Left hindlimb (tissue), 1 donor: ENCODE results near the gene CLNK.

Source experiments
- DNase-seq: peaks from one replicate; pipeline ENCODE4 v3.0.0-alpha.2; 2018

The CLNK gene

GRCh38 chr4:10571909-10572308 is 112.7 kb downstream of the CLNK start:
- DNase-seq = no peak

- DNase-seq = no peak
Observed at GRCh38 chr4:10569491-10569890, 115.1 kb downstream of the CLNK start.

GRCh38 chr4:10567766-10568165 is 116.8 kb downstream of the CLNK start:
- DNase-seq = no peak

- no peak for DNase-seq
Observed at GRCh38 chr4:10565166-10565780, 119.3 kb downstream of the CLNK start.

GRCh38 chr4:10554694-10555093 is 129.9 kb downstream of the CLNK start:
- no peak for DNase-seq

GRCh38 chr4:10554121-10554520 is 130.4 kb downstream of the CLNK start:
- no peak for DNase-seq

- DNase-seq = no peak
Observed at GRCh38 chr4:10552591-10553280, 131.8 kb downstream of the CLNK start.

- no peak for DNase-seq
Observed at GRCh38 chr4:10535912-10536311, 148.7 kb downstream of the CLNK start.

GRCh38 chr4:10534820-10535219 is 149.7 kb downstream of the CLNK start:
- DNase-seq = no peak

GRCh38 chr4:10532155-10532554 is 152.4 kb downstream of the CLNK start:
- DNase-seq = no peak

- DNase-seq = no peak
Observed at GRCh38 chr4:10530137-10530786, 154.3 kb downstream of the CLNK start.

GRCh38 chr4:10529291-10530136 is 155.1 kb downstream of the CLNK start:
- DNase-seq = no peak

- no peak for DNase-seq
Observed at GRCh38 chr4:10527438-10527837, 157.1 kb downstream of the CLNK start.

- DNase-seq = no peak
Observed at GRCh38 chr4:10526429-10527222, 157.9 kb downstream of the CLNK start.

GRCh38 chr4:10524196-10524833 is 160.3 kb downstream of the CLNK start:
- DNase-seq = no peak

- no peak for DNase-seq
Observed at GRCh38 chr4:10521424-10521823, 163.1 kb downstream of the CLNK start.

- DNase-seq = no peak
Observed at GRCh38 chr4:10509733-10510132, 174.8 kb downstream of the CLNK start.

GRCh38 chr4:10506077-10506476 is 178.5 kb downstream of the CLNK start:
- DNase-seq = no peak

- peak; percentile 37 for DNase-seq
Observed at GRCh38 chr4:10504570-10505179, 179.9 kb downstream of the CLNK start.

- DNase-seq = no peak
Observed at GRCh38 chr4:10502717-10503116, 181.9 kb downstream of the CLNK start.

- no peak for DNase-seq
Observed at GRCh38 chr4:10500776-10501175, 183.8 kb downstream of the CLNK start.

GRCh38 chr4:10496200-10496599 is 188.4 kb downstream of the CLNK start:
- no peak for DNase-seq
